ENCODE data around the gene CTAG1B.
"Not testable (repeated sequence)": the region's sequence is repeated elsewhere in the genome, so short reads cannot be mapped to it uniquely, and the experiment has no call there.

Gene CTAG1B

GRCh38 chrX:154619182-154619581 lies at the start of gene CTAG1B:
CTAG1B (minus strand) TSS chrX:154619282; CDS start chrX:154619218, 64 bp downstream.
- not testable (repeated sequence) for DNase-seq

- DNase-seq = no peak
Measured at GRCh38 chrX:154661899-154662298, 42.8 kb upstream of the CTAG1B start.

- DNase-seq = no peak
Measured at GRCh38 chrX:154661170-154661569, 42.1 kb upstream of the CTAG1B start.

GRCh38 chrX:154660541-154660940 lies 41.5 kb upstream of the CTAG1B start:
- no peak for DNase-seq

- no peak for DNase-seq
Measured at GRCh38 chrX:154658957-154659356, 39.9 kb upstream of the CTAG1B start.

GRCh38 chrX:154658187-154658586 lies 39.1 kb upstream of the CTAG1B start:
- DNase-seq = no peak

- DNase-seq = no peak
Measured at GRCh38 chrX:154657226-154657805, 38.2 kb upstream of the CTAG1B start.

GRCh38 chrX:154655786-154656185 lies 36.7 kb upstream of the CTAG1B start:
- DNase-seq = no peak

- DNase-seq = no peak
Measured at GRCh38 chrX:154655346-154655745, 36.3 kb upstream of the CTAG1B start.

- DNase-seq = no peak
Measured at GRCh38 chrX:154654925-154655324, 35.8 kb upstream of the CTAG1B start.

GRCh38 chrX:154654372-154654771 lies 35.3 kb upstream of the CTAG1B start:
- DNase-seq = no peak

- DNase-seq = not testable (repeated sequence)
Measured at GRCh38 chrX:154653413-154653812, 34.3 kb upstream of the CTAG1B start, which contains the start of gene CTAG2. CTAG2 (minus strand) TSS chrX:154653579; CDS start chrX:154653515, 64 bp downstream.

GRCh38 chrX:154653048-154653401 lies 33.9 kb upstream of the CTAG1B start:
- no peak for DNase-seq

GRCh38 chrX:154652311-154653047 lies 33.4 kb upstream of the CTAG1B start:
- DNase-seq = no peak

GRCh38 chrX:154650221-154650510 lies 31.1 kb upstream of the CTAG1B start:
- peak in 1 of 56 donors; percentile 6 for DNase-seq

GRCh38 chrX:154649503-154650220 lies 30.6 kb upstream of the CTAG1B start:
- DNase-seq = no peak

- no peak for DNase-seq
Measured at GRCh38 chrX:154648931-154649330, 29.8 kb upstream of the CTAG1B start.

- not testable (repeated sequence) for DNase-seq
Measured at GRCh38 chrX:154645745-154646378, 26.8 kb upstream of the CTAG1B start.

GRCh38 chrX:154643708-154644107 lies 24.6 kb upstream of the CTAG1B start:
- DNase-seq = not testable (repeated sequence)

- DNase-seq = not testable (repeated sequence)
Measured at GRCh38 chrX:154641740-154642139, 22.7 kb upstream of the CTAG1B start.

GRCh38 chrX:154633661-154634060 lies 14.6 kb upstream of the CTAG1B start:
- DNase-seq = not testable (repeated sequence)

GRCh38 chrX:154630949-154631348 lies 11.9 kb upstream of the CTAG1B start:
- DNase-seq = not testable (repeated sequence)
